ENCODE measurements around the gene SUSD5.

DNA sequence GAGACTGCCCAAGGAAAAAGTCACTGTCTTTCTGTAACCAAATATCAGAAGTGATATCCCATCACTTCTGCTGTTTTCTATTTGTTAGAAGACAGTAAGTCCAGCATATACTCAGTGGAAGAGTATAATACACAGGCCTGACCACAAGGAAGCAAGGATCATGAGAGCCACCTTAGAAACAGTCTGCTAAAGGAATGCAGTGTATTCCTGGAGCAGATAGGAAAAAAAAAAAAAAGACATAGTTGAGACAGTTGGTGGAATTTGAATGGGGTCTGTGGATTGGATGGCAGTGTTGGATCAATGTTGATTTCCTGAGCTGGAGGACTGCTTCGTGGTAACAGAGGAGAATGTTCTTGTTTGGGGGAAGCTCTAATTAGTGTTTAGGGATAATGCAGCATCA lies 32.1 kb upstream of the SUSD5 start:
- TF ChIP-seq SP2 (tag by site-specific recombination; IDR thresholded peaks at IDR 0.05) (no peak), ZNF23 (tag by site-specific recombination; IDR thresholded peaks at IDR 0.05; ENCODE audit: borderline replicate concordance) (no peak), ZBTB8A (tag by site-specific recombination; IDR thresholded peaks at IDR 0.05) (no peak), ZFP69B (tag by site-specific recombination; IDR thresholded peaks at IDR 0.05) (no peak), YY1 (tag by site-specific recombination; IDR thresholded peaks at IDR 0.05) (no peak), ZNF660 (tag by site-specific recombination; IDR thresholded peaks at IDR 0.05) (no peak), ZNF292 (tag by site-specific recombination; IDR thresholded peaks at IDR 0.05; ENCODE audit: borderline replicate concordance, low read depth) (no peak), ZNF121 (tag by site-specific recombination; IDR thresholded peaks at IDR 0.05) (no peak), ZNF274 (IDR thresholded peaks at IDR 0.05; ENCODE audit: low read length) (no peak), ZNF274 (tag by site-specific recombination; IDR thresholded peaks at IDR 0.05; ENCODE audit: borderline replicate concordance) (no peak)
- TF ChIP-seq, protein P1, sequence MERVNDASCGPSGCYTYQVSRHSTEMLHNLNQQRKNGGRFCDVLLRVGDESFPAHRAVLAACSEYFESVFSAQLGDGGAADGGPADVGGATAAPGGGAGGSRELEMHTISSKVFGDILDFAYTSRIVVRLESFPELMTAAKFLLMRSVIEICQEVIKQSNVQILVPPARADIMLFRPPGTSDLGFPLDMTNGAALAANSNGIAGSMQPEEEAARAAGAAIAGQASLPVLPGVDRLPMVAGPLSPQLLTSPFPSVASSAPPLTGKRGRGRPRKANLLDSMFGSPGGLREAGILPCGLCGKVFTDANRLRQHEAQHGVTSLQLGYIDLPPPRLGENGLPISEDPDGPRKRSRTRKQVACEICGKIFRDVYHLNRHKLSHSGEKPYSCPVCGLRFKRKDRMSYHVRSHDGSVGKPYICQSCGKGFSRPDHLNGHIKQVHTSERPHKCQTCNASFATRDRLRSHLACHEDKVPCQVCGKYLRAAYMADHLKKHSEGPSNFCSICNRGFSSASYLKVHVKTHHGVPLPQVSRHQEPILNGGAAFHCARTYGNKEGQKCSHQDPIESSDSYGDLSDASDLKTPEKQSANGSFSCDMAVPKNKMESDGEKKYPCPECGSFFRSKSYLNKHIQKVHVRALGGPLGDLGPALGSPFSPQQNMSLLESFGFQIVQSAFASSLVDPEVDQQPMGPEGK (tag by site-specific recombination; IDR thresholded peaks at IDR 0.05), result no peak
- TF ChIP-seq, protein P2, sequence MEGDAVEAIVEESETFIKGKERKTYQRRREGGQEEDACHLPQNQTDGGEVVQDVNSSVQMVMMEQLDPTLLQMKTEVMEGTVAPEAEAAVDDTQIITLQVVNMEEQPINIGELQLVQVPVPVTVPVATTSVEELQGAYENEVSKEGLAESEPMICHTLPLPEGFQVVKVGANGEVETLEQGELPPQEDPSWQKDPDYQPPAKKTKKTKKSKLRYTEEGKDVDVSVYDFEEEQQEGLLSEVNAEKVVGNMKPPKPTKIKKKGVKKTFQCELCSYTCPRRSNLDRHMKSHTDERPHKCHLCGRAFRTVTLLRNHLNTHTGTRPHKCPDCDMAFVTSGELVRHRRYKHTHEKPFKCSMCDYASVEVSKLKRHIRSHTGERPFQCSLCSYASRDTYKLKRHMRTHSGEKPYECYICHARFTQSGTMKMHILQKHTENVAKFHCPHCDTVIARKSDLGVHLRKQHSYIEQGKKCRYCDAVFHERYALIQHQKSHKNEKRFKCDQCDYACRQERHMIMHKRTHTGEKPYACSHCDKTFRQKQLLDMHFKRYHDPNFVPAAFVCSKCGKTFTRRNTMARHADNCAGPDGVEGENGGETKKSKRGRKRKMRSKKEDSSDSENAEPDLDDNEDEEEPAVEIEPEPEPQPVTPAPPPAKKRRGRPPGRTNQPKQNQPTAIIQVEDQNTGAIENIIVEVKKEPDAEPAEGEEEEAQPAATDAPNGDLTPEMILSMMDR (tag by site-specific recombination; IDR thresholded peaks at IDR 0.05), result no peak
- TF ChIP-seq, protein P3, sequence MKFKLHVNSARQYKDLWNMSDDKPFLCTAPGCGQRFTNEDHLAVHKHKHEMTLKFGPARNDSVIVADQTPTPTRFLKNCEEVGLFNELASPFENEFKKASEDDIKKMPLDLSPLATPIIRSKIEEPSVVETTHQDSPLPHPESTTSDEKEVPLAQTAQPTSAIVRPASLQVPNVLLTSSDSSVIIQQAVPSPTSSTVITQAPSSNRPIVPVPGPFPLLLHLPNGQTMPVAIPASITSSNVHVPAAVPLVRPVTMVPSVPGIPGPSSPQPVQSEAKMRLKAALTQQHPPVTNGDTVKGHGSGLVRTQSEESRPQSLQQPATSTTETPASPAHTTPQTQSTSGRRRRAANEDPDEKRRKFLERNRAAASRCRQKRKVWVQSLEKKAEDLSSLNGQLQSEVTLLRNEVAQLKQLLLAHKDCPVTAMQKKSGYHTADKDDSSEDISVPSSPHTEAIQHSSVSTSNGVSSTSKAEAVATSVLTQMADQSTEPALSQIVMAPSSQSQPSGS (tag by site-specific recombination; IDR thresholded peaks at IDR 0.05; ENCODE audit: low read depth), result no peak

Measured in HEK293 (cell line).